TTC549 (cell line): Measurements from ENCODE around the gene ACTBL2.
"Not testable (repeated sequence)": the region's sequence is repeated elsewhere in the genome, so short reads cannot be mapped to it uniquely, and the experiment has no call there.

Experiments
- FAIRE-seq: peaks from 2 replicates; lab custom pipeline; 2012; peaks lifted over from hg19 to GRCh38; lab: Jason Lieb, UNC

The ACTBL2 gene

GRCh38 chr5:57494104-57495098 lies 11.8 kb upstream of the ACTBL2 start:
- FAIRE-seq, result no peak

- no peak for FAIRE-seq
These were observed 10.4 kb upstream of the ACTBL2 start for GRCh38 chr5:57493034-57493433.

DNA sequence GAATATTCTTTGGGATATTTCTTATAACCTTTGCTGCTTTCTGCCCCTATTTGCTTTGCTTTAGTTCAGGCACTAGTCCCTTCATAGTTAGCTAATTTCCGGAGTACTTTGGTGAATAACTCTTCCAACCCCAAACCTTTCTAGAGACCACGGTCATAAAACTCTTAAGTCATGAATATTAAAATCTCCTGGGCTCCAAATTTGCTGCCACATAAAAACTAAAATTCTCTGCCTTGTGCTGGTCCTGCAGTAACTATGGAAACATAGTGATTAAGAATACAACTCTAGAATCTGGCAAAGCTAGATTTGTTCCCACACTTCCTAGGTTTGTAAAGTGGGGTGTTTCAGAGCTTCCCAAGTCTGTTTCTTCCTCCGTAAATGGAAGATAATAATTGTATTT lies 10.0 kb upstream of the ACTBL2 start:
- no peak for FAIRE-seq

DNA sequence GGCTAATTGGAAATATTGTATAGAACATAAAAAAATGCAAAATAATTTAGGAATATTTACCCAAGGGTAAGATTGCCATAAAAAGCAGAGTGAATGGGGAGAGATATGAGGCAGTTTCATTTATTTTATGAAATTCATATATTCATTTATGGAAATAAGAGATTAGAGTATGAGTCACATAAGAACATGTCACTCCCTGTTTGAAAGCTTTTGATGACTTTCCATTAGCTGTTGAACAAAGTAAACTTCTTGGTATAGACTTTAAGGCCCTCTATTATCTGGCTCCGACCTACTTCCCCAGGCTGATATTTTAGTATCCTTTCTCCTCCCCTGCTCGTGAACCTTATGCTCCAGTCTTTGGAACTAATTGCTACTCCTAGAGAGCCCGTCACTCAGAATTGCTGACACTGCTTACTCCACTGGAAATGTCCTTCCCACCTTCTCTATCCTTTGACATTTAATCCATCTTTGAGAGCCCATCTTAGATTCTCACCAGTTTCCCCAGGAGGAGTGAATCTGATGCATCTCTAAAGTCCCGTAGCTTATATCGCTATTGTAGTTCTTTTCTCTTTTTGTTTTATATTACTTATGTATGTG lies 8.9 kb upstream of the ACTBL2 start:
- FAIRE-seq, result no peak

GRCh38 chr5:57488215-57488955 lies 5.8 kb upstream of the ACTBL2 start:
- no peak for FAIRE-seq

DNA sequence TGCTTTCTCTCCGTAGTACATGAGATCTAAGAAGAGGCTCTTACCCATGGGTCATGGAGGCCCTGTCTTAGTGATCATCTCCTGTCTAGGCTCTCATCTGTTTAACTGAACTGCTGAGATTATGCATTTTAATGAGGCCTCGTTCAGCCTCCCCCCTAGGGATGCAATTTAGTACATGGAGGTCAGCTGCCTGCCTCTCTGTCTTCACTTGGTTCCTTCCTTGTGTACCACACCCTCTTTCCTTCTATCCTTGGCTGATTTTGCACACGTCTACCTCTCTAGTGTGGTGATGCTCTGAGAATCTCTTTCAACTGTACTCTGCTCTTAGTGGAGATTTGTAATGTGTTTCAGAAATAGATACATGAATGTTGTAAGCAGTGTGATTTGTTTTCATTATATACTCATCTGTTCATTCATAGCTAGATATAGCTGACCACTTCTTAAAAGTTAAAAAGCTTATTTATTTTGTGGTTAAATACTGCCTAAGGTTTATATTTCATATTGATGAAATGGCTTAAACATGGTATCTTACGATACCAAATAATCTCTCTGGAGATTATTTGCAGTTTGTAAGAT lies 3.5 kb upstream of the ACTBL2 start:
- FAIRE-seq, result no peak

GRCh38 chr5:57478826-57479225 lies 3.8 kb downstream of the ACTBL2 start:
- no peak for FAIRE-seq

GRCh38 chr5:57476601-57477056 lies 6.0 kb downstream of the ACTBL2 start:
- no peak for FAIRE-seq

GRCh38 chr5:57470339-57470738 lies 12.3 kb downstream of the ACTBL2 start:
- FAIRE-seq, result no peak

DNA sequence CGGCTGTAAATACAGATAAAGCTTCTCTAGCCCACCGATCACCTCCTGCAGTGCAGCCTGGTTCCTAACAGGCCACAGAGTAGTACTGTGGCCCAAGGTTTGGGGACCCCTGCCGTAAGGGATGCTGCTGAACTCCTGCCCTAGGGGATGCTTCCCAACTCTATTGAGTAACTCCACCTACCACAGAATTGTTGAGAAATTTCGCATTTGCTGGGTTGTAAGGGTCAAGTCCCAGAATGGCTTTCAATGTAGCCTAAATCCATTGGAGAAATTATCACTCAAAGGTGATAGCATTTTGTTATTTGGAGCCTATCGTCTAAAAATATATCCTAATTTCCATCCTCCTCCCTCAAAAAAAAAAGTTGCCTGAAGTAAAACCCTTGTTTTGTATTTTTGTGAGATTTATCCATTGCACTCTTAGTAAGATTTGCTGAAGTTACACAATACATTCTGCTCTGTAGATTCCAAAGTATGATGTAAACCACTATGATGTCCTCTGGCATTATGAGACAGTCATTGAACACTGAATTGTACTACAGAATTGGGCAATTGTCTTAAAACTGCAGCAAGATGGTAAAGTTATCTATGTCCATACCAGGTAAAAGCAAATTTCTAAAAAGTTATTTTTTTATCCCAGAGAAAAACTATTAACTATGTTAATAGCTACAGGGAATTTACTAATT lies 14.0 kb downstream of the ACTBL2 start:
- FAIRE-seq, result no peak

GRCh38 chr5:57466544-57466943 lies 16.1 kb downstream of the ACTBL2 start:
- FAIRE-seq, result no peak

- not testable (repeated sequence) for FAIRE-seq
These were observed 22.6 kb downstream of the ACTBL2 start for GRCh38 chr5:57460056-57460455.

DNA sequence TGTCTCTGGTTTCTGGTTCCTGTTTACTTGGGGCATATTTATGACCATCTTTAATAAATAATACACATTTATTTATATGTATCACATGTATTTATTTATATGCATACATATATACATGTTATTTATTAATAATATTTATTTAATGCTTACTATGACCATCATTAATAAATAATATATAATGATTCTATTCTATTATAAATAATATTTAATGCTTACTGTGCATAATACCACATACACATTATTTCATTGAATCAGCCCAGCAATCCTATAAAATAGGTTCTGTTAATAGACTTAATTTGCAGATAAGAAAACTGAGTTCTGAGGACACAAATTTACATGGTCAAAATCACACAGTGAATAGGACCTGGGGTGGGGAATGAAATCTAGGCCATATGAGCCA lies 24.2 kb downstream of the ACTBL2 start:
- FAIRE-seq, result no peak

DNA sequence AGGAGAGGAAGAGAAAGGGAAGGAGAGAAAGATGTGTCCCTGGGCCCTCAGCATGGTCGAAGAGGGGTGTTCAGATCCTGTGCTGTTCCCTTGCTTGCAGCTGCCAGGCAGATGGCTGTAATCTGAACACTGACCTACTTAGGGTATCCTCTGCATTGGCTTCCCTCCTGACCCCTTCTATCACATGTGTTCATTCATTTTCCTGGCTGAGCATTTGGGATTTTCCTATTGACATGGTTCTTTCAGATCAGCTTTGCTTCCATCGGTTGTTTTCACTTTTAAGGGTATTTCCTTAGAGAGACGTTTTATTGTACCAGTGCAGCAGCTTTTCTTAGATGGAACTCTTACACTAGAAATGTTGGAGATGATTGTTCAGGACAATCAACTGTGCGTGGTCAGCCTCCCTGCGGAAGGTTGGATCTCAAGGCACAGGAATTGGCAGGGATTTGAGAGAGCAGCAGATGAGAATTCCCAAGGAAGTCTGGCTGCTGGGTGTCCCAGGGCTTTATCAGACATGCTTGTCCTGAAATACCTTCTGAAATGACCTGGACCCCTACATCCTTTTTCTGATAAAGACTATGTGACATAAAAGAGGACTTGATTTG lies 26.0 kb downstream of the ACTBL2 start:
- no peak for FAIRE-seq

- no peak for FAIRE-seq
These were observed 26.8 kb downstream of the ACTBL2 start for GRCh38 chr5:57455511-57456455.

- FAIRE-seq, result no peak
These were observed 27.7 kb downstream of the ACTBL2 start for GRCh38 chr5:57454896-57455295.

DNA sequence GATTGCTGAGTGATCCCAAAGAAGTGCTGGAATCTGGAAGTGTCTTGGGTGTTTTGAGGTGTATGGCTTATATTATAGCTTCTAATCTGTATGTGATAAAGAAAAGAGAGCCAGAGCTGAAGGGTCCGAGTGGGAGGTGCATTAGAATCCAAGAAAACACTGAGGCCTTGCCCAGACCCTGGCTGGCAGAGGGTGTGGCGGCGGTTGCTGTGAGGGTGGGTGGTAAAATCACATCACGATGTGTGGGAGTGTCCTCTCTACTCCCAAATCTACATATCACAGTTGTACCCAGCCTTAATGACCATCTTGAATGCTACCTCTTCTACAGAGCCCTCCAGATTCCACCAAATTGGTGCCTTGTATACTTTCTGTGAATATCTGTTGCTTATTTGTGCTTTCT lies 28.9 kb downstream of the ACTBL2 start:
- no peak for FAIRE-seq

GRCh38 chr5:57452885-57453284 lies 29.7 kb downstream of the ACTBL2 start:
- FAIRE-seq, result no peak

DNA sequence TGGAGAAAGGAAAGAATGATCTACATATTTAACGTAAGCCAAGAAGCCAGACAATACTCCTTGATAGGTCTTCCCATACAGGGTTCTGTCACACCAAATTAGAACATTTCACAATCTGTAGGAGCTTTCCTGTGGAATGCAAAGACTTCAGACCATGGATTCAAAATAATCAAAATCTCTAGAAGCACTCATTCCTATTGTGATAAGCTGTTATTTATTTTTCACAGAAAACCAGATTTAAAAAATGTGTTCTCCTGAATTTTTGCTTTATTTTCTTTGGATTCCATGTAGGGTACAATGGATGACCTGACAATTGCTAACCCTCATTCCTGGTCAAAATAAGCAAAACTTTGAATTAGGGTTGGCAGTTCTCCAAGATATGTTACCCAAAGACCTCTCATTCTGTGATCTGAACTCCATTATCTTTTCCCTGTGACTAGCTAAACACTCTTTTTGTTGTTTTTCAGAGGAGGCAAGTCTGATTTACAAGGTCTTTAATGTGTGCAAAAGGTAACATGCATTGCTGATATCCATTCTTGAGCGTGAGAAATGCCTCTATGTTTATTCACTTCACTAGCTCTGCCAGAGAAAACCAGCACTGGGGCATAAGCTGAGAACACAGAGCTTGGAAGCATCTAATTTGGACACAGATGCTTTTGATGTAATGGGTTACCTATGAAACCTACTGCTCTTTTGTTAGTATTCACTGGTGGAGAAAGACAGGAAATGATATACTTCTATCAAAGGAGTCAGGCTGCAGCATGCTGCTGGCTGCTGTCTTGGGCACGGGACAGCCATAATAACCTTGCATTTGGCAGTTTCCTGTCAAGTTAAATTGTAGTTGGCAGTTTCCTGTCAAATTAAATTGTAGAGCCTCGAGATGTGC lies 31.4 kb downstream of the ACTBL2 start:
- FAIRE-seq, result no peak
